Fibroblast of upper back skin (primary cell): Measurements from ENCODE around the gene IRF6.

ENCODE experiments used
- DNase-seq: peaks from one replicate; pipeline ENCODE4 v3.0.0-alpha.2; 2013

Gene IRF6

GRCh38 chr1:209755926-209756614 lies 49.9 kb downstream of the IRF6 start, which contains the start of gene TRAF3IP3:
TSS of gene TRAF3IP3 (plus strand) at chr1:209756053. CDS start at chr1:209760040, 3,987 bp downstream.
- DNase-seq, result no peak

GRCh38 chr1:209755256-209755655 lies 50.7 kb downstream of the IRF6 start:
- DNase-seq, result no peak

GRCh38 chr1:209752890-209753289 lies 53.1 kb downstream of the IRF6 start:
- no peak for DNase-seq

- no peak for DNase-seq
Observed at GRCh38 chr1:209751627-209752231, 54.2 kb downstream of the IRF6 start.

GRCh38 chr1:209749670-209750323 lies 56.1 kb downstream of the IRF6 start:
- no peak for DNase-seq

- DNase-seq, result no peak
Observed at GRCh38 chr1:209749205-209749604, 56.7 kb downstream of the IRF6 start.

- no peak for DNase-seq
Observed at GRCh38 chr1:209748620-209749019, 57.3 kb downstream of the IRF6 start.

- peak; percentile 84 for DNase-seq
Observed at GRCh38 chr1:209747580-209748262, 58.2 kb downstream of the IRF6 start.

- DNase-seq, result no peak
Observed at GRCh38 chr1:209746451-209747165, 59.3 kb downstream of the IRF6 start.

GRCh38 chr1:209743145-209743482 lies 62.8 kb downstream of the IRF6 start:
- peak; percentile 85 for DNase-seq

- DNase-seq, result peak; percentile 21
Observed at GRCh38 chr1:209742409-209743144, 63.4 kb downstream of the IRF6 start.

- DNase-seq, result no peak
Observed at GRCh38 chr1:209741889-209742288, 64.1 kb downstream of the IRF6 start.

GRCh38 chr1:209741193-209741592 lies 64.7 kb downstream of the IRF6 start:
- DNase-seq, result no peak

GRCh38 chr1:209738270-209738669 lies 67.7 kb downstream of the IRF6 start:
- DNase-seq, result no peak

- no peak for DNase-seq
Observed at GRCh38 chr1:209737118-209737505, 68.8 kb downstream of the IRF6 start.

GRCh38 chr1:209736490-209737117 lies 69.3 kb downstream of the IRF6 start:
- DNase-seq, result no peak
